Brain microvascular endothelial cell (primary cell): ENCODE results near the gene GMDS.

Experiments used
- DNase-seq: peaks from one replicate; pipeline ENCODE4 v3.0.0-alpha.2; 2020
- H3K27ac ChIP-seq: fragments of 250-450 bp; sonication (Bioruptor Pico); 2 replicates; pipeline ENCODE4 v1.5.1; 2020; ENCODE audit warnings: mild to moderate bottlenecking, moderate library complexity
- H3K27me3 ChIP-seq: fragments of 250-450 bp; sonication (Bioruptor Pico); replicated peaks from 2 replicates; pipeline ENCODE4 v1.5.1; 2020; ENCODE audit warnings: mild to moderate bottlenecking
- H3K36me3 ChIP-seq: fragments of 250-450 bp; sonication (Bioruptor Pico); replicated peaks from 2 replicates; pipeline ENCODE4 v1.5.1; 2020; ENCODE audit warnings: mild to moderate bottlenecking
- H3K4me3 ChIP-seq: 2 replicates; pipeline ENCODE4 v1.5.1; 2011; ENCODE audit warnings: low read depth, mild to moderate bottlenecking, control low read depth, low read length, moderate library complexity
- in situ Hi-C: cut with HindIII; loops from 2 replicates; pipeline ENCODE4 v1.10.0; 2017; ENCODE audit warnings: low sequenced_read_pairs, low pct_ligation_motif_present
- TF ChIP-seq, protein P1 (sequence below): IDR thresholded peaks from 2 replicates; pipeline ENCODE4 v1.5.1; 2011; ENCODE audit warnings: low read depth, mild to moderate bottlenecking, moderate library complexity, low read length, control low read depth, inconsistent platforms; ENCODE audit errors: missing control alignments

GMDS gene

DNA sequence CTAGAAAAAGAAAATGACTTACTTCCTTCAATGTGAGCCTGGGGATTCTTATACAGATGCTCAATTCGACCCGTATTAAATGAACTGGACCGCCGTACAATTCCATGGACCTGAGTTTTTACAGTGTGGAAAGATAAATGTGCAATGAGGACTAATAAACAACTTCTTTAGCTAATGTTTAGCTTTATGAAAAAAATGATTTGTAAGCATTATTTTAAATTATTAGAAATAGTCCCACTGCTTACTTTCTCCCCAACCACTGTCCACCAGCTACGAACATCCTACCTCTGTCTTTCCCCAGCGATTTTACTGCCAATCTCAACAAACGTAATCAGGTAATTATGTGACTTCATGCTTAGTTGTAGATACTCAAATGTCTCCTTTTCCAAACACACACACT is 128.0 kb downstream of the GMDS start:
- H3K27me3 ChIP-seq, result no peaks in the 10 kb centered on the region
- no peaks in the 10 kb centered on the region for H3K36me3 ChIP-seq
- no peak overlapping the region for H3K27ac ChIP-seq
- TF ChIP-seq, protein P1, sequence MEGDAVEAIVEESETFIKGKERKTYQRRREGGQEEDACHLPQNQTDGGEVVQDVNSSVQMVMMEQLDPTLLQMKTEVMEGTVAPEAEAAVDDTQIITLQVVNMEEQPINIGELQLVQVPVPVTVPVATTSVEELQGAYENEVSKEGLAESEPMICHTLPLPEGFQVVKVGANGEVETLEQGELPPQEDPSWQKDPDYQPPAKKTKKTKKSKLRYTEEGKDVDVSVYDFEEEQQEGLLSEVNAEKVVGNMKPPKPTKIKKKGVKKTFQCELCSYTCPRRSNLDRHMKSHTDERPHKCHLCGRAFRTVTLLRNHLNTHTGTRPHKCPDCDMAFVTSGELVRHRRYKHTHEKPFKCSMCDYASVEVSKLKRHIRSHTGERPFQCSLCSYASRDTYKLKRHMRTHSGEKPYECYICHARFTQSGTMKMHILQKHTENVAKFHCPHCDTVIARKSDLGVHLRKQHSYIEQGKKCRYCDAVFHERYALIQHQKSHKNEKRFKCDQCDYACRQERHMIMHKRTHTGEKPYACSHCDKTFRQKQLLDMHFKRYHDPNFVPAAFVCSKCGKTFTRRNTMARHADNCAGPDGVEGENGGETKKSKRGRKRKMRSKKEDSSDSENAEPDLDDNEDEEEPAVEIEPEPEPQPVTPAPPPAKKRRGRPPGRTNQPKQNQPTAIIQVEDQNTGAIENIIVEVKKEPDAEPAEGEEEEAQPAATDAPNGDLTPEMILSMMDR, result no peak
- no peak for DNase-seq
- in situ Hi-C loops, result loop anchor here (25.0 kb wide), 1 partner anchor 505 kb away; the partner anchor contains the start of gene FOXC1
- H3K4me3 ChIP-seq, result no peak overlapping the region

DNA sequence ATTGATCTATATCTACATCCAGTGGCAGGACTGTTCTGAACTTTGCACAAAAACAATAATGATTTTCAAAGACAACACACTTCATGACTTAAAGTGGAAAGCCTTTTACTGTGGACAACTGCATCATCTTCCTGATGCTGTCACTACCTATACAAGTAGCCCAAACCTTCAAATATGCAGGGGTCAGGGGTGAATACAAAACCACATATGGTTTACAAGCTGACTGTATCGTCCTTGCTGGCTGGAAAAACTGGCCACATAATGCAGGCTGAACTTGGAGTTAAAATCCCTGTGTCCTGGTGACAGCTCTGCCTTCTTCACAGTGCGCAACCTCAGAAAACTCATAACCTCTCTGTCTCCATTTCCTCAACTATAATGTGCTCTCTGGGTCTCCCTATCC is 128.9 kb downstream of the GMDS start:
- Histone ChIP-seq H3K27me3 (no peaks in the 10 kb centered on the region), H3K4me3 (no peak overlapping the region), H3K27ac (no peak overlapping the region), H3K36me3 (no peaks in the 10 kb centered on the region)
- TF ChIP-seq, protein P1, result no peak
- in situ Hi-C loops, result loop anchor here (25.0 kb wide), 1 partner anchor 504 kb away; the partner anchor contains the start of gene FOXC1
- peak; percentile 25 for DNase-seq

DNA sequence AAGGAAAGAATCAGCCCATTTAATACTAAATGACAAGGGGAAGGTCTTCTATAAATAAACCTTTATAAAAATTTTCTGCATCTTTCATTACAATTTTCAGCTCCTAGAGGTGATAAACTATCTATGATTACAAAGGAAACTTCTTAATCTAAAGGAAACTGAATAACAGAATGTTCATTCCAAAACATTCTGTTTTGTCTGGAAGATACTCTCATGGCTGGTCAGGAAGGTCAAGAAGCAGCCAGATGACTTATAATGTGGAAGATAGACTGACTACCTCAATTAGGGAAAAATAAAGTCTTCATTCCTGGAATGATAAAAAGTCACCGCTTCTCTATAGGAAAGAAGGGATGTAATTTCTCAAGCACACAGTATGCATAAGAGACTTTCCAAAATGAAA is 131.3 kb downstream of the GMDS start:
- Histone ChIP-seq H3K27me3 (no peaks in the 10 kb centered on the region), H3K27ac (no peak overlapping the region), H3K4me3 (no peak overlapping the region), H3K36me3 (no peaks in the 10 kb centered on the region)
- DNase-seq, result no peak
- in situ Hi-C loops, result loop anchor here (25.0 kb wide), 1 partner anchor 502 kb away; the partner anchor contains the start of gene FOXC1
- TF ChIP-seq, protein P1, result no peak

DNA sequence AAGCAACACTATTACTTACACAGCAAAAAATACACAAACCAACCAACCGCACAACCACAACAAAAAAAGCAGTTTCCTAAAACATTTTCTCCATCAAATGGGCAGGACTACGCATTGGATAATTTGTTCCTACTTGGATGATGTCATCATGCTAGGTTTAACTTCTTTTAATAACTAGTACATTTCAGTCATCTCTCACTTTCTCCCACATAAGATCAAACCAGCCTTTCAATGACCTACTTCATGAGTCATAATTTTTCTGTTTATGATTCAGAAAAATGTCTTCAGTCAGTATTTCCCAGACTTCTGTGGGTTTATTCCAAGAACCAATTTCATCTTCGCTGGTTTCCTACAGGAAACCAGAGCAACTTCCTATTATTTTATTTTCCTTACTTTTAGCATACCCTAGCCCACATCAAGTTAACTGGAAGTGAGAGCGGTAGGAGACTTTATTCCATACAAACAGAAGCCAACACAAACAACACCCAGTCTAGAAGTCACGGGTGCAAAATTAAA is 134.2 kb downstream of the GMDS start:
- in situ Hi-C loops, result loop anchor here (25.0 kb wide), 1 partner anchor 499 kb away; the partner anchor contains the start of gene FOXC1
- Histone ChIP-seq H3K27me3 (no peaks in the 10 kb centered on the region), H3K4me3 (peak overlapping the region; percentile 33), H3K27ac (peak overlapping the region; percentile 77), H3K36me3 (no peaks in the 10 kb centered on the region)
- peak; percentile 63 for DNase-seq
- TF ChIP-seq, protein P1, result no peak

DNA sequence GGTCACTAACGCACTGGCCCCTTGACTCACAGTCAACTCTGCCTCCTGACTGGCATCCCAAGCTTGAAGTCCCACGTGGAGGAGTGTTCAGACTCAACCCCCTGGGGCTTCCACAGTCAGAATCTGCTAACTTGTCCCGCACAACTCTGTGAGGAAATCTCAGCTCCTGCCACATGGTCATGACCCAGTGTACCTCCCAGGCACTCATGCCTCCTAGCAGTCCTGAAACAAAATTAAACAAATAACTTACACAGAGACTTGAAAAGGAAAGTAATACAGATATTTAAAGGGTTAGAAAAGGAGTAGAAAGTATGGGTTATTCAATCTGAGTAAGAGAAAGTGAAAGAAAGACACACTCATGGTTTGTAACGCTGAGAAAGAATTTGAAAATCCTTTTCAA is 134.9 kb downstream of the GMDS start:
- no peaks in the 10 kb centered on the region for H3K27me3 ChIP-seq
- no peaks in the 10 kb centered on the region for H3K36me3 ChIP-seq
- peak overlapping the region; percentile 77 for H3K27ac ChIP-seq
- in situ Hi-C loops, result loop anchor here (25.0 kb wide), 1 partner anchor 498 kb away; the partner anchor contains the start of gene FOXC1
- H3K4me3 ChIP-seq, result peak overlapping the region; percentile 33
- TF ChIP-seq, protein P1, result no peak
- DNase-seq, result peak; percentile 56

DNA sequence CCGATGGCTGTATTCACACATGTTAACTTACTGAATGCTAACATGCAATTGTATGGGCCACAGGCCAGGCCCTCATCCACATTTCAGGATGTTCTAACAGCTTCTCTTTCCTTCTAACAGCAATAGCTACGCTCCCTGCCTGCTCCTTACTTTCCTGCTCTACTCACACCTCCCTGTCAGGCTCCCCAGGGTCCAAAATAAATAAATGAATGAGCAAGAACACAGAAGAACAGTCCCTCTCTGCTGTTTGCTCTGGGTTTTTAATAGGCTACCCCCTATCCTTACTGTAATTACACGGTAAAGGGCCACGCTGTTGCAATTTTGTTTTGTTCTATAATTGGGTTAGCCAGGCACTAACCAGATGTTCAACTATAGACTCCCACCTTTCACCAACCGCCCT is 135.6 kb downstream of the GMDS start:
- Histone ChIP-seq H3K4me3 (no peak overlapping the region), H3K27me3 (no peaks in the 10 kb centered on the region), H3K27ac (no peak overlapping the region), H3K36me3 (no peaks in the 10 kb centered on the region)
- in situ Hi-C loops, result loop anchor here (25.0 kb wide), 1 partner anchor 497 kb away; the partner anchor contains the start of gene FOXC1
- DNase-seq, result no peak
- TF ChIP-seq, protein P1, result no peak
